GM18868 (cell line): Measurements from ENCODE around the gene AK4.
A peak's percentile ranks its signal among the peaks of the same experiment; 100 is the strongest.
"Not testable (repeated sequence)": the region's sequence is repeated elsewhere in the genome, so short reads cannot be mapped to it uniquely, and the experiment has no call there.

Experiments used
- ATAC-seq: cut with Tn5 transposase; IDR thresholded peaks from one replicate; pipeline ENCODE4 v1.9.1; 2021; ENCODE audit warnings: mild to moderate bottlenecking, moderate library complexity; ENCODE audit not compliant: unreplicated experiment

The AK4 gene

GRCh38 chr1:65210325-65210724 lies 62.3 kb downstream of the AK4 start:
- ATAC-seq: no peak

GRCh38 chr1:65211331-65211730 lies 63.3 kb downstream of the AK4 start:
- no peak for ATAC-seq

- peak; percentile 54 for ATAC-seq
Measured at GRCh38 chr1:65213271-65214023, 65.4 kb downstream of the AK4 start.

GRCh38 chr1:65214340-65215027 lies 66.5 kb downstream of the AK4 start:
- peak; percentile 39 for ATAC-seq

GRCh38 chr1:65216989-65217388 lies 69.0 kb downstream of the AK4 start:
- no peak for ATAC-seq

GRCh38 chr1:65221638-65222339 lies 73.8 kb downstream of the AK4 start:
- no peak for ATAC-seq

- ATAC-seq: no peak
Measured at GRCh38 chr1:65222340-65222940, 74.4 kb downstream of the AK4 start.

GRCh38 chr1:65224681-65225091 lies 76.7 kb downstream of the AK4 start:
- ATAC-seq: no peak

- ATAC-seq: no peak
Measured at GRCh38 chr1:65225179-65225578, 77.2 kb downstream of the AK4 start.

- ATAC-seq: no peak
Measured at GRCh38 chr1:65229201-65229600, 81.2 kb downstream of the AK4 start.

GRCh38 chr1:65229754-65230339 lies 81.8 kb downstream of the AK4 start:
- no peak for ATAC-seq

GRCh38 chr1:65230731-65231481 lies 82.9 kb downstream of the AK4 start:
- ATAC-seq: peak; percentile 79

GRCh38 chr1:65231718-65232330 lies 83.8 kb downstream of the AK4 start:
- ATAC-seq: no peak

- ATAC-seq: no peak
Measured at GRCh38 chr1:65232461-65232990, 84.5 kb downstream of the AK4 start.

GRCh38 chr1:65233782-65234181 lies 85.8 kb downstream of the AK4 start:
- ATAC-seq: no peak

GRCh38 chr1:65235867-65236805 lies 88.1 kb downstream of the AK4 start:
- no peak for ATAC-seq

GRCh38 chr1:65237088-65237487 lies 89.1 kb downstream of the AK4 start:
- ATAC-seq: not testable (repeated sequence)

GRCh38 chr1:65237503-65237902 lies 89.5 kb downstream of the AK4 start:
- ATAC-seq: no peak

- no peak for ATAC-seq
Measured at GRCh38 chr1:65238010-65238409, 90.0 kb downstream of the AK4 start.
